HG03565 (cell line): Measurements from ENCODE around the gene ATXN2.
"Not testable (repeated sequence)": the region's sequence is repeated elsewhere in the genome, so short reads cannot be mapped to it uniquely, and the experiment has no call there.

Experiments used
- ATAC-seq: cut with Tn5 transposase; IDR thresholded peaks from one replicate; pipeline ENCODE4 v1.9.1; 2021; ENCODE audit warnings: mild to moderate bottlenecking, moderate library complexity; ENCODE audit not compliant: unreplicated experiment

The ATXN2 gene

DNA sequence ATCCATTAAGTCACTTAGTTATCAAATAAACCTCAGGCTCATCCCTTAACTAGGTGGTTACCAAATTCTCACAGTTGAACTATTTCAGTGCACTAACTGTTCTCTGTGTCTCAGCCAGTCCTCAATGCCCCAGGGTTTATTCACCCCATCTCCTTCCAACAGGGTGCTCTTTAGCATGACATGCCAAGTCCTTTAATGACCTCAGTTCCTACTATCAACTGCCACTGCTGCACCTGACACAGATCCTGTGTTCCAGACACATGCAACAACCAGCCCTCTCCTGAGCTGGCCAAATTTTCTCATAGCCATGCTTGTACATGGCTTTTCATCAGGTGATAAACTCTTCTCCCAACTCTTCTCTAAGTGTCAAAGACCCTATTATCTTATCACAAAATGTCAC is 80.0 kb downstream of the ATXN2 start:
- no peak for ATAC-seq

DNA sequence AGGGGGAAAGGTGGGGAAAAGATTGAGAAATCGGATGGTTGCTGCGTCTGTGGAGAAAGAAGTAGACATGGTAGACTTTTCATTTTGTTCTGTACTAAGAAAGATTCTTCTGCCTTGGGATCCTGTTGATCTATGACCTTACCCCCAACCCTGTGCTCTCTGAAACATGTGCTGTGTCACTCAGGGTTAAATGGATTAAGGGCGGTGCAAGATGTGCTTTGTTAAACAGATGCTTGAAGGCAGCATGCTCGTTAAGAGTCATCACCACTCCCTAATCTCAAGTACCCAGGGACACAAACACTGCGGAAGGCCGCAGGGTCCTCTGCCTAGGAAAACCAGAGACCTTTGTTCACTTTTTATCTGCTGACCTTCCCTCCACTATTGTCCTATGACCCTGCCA is 91.4 kb downstream of the ATXN2 start:
- not testable (repeated sequence) for ATAC-seq

DNA sequence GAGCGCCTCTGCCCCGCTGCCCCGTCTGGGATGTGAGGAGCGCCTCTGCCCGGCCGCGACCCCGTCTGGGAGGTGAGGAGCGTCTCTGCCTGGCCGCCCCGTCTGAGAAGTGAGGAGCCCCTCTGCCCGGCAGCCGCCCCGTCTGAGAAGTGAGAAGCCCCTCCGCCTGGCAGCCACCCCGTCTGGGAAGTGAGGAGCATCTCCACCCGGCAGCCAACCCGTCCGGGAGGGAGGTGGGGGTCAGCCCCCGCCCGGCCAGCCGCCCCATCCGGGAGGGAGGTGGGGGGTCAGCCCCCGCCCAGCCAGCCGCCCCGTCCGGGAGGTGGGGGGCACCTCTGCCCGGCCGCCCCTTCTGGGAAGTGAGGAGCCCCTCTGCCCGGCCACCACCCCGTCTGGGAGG is 91.9 kb downstream of the ATXN2 start:
- not testable (repeated sequence) for ATAC-seq

DNA sequence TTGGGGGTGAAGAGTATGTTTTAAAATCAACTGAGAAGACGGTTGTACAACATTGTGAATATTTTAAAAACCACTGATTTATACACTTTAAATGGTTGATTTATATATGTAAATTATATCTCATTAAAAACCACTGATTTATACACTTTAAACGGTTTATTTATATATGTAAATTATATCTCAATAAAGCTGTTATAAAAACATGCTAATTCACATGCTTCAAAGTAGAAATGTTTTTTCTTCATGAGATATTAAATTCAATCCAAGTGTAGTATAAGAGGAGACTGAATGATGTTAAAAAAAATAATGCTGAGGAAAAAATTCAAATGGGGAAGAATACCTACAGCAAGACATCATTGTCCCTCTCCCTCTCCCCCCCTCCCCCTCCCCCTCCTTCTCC is 92.9 kb downstream of the ATXN2 start:
- ATAC-seq: no peak

DNA sequence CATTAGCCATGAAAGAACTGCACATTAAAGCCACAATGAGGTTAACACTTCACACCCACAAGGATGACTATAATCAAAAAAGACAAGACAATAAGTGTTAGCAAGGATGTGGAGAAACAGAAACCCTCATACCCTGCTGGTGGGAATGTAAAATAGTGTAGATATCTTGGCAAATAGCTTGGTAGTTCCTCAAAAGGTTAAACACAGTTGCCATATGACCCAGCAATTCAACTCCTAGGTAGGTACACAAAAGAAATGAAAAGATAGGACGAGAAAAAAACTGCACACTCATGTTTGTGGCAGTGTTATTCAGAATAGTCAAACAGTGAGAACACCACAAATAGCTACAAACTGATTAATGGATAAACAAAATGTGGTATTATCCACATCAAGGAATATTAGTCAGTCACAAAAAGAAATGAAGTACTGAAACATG is 93.5 kb downstream of the ATXN2 start:
- no peak for ATAC-seq

DNA sequence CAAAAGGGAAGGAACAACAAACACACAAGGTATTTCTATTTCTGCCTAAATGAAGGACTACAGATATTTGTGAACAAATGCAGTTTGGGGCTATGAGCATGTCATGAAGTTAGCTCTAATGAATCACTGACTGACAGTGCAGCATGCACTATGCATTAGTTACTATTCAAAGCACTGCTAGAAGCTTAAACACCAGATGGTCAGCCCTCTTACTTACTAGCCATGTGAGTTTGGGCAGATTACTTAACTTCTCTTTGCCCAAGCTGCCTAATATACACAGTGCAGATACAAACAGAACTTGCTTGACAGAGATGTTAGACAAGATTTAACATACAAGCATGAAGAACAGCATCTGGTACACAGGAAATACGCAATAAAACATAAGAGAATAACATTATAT is 96.0 kb downstream of the ATXN2 start:
- ATAC-seq: no peak

DNA sequence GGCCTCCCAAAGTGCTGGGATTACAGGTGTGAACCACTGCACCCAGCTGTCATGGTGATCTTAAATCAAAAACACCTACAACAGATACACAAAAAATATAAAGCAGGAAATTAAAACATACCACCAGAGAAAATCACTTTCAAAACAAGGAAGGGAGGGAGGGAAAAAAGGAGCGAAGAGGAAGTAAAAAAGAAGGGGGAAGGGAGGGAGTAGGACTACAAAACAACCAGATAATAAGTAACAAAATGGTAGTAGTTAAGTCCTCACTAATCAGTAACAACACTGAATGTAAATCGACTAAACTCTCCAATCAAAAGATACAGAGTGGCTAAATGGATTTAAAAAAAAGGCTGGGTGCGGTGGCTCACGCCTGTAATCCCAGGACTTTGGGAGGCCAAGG is 104.4 kb downstream of the ATXN2 start:
- ATAC-seq: no peak

DNA sequence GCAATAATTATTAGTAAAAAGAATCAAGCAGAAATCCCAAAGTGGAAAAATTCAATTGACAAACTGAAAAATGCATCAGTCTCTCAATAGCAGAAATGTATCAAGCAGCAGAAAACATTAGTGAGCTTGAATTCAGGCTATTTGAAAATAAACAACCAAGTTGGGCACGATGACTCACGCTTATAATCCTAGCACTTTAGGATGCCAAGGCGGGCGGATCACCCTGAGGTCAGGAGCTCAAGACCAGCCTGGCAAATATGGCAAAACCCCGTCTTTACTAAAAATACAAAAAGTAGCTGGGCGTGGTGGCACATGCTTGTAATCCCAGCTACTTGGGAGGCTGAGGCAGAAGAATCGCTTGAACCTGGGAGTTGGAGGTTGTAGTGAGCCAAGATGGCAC is 106.1 kb downstream of the ATXN2 start:
- ATAC-seq: not testable (repeated sequence)

DNA sequence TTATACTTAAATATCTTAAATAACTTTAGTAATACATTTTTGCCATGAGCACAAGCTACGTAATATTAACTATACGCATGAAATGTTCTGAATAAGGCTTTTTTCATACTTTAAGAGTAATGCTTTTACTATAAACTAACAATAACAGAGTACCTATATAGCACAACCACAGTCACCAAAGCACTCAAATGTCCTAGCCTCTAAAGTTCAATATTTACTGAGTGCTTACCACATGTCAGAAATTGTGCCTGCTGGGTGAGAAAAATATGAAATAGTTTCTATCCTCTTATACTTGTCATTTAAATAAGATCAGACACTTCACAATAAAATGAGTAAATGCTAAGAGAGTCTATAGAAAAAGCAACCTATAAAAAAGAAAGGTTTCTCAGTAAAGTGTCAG is 110.3 kb downstream of the ATXN2 start:
- no peak for ATAC-seq

DNA sequence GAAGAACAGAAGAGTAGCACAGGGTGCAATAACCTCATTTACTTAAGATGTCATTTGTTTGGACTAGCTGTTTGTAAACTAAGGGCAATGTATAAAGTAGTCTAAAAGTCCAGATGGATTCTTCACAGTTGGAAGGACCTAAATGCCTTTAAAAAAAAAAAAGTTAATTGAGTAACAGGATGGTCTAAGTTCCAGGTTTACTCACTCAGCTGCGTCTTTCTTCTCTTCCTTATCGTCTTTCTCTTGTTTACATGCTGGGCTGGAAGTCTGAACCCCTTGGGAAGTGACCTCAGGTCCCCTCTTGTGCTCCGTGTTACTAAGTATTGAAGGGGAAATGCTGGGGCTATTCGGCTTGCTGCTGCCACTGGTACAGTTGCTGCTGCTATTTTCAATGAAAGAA is 110.8 kb downstream of the ATXN2 start:
- ATAC-seq: no peak

DNA sequence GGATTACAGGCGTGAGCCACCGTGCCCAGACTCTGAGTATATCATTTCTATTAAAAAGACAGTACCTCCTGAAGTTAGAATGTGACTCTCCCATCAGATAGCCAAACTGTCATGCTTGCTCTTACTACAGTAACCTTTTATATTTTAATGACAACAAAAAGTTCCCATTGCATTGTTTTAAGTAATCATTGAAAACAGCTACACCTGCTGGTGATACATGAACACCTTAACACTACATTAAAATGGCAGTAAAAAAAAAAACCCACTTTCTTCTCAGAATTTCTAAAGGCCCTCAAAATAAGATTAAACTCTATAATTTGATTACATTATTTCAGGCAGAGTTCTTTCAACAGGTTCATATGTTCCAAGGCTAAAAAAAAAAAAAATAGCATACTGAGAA is 116.7 kb downstream of the ATXN2 start:
- no peak for ATAC-seq

DNA sequence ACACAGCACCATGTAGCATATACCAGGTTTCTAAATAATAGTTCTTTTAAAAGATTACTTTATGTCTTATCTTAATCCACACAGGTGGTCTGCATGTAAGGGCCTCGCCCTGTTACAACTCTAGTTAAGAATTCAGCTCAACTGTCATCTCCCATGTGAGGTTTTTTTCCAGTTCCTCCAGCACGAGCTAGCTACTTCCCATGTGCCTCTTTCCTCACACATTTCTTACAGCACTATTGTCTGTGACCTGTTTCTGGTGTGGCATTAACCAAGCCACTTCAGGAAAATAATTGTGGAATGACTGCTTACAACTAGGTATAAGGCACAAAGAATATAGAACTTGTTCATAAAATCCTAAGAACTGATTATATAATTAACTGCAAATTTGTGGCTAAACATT is 127.9 kb downstream of the ATXN2 start:
- ATAC-seq: no peak

DNA sequence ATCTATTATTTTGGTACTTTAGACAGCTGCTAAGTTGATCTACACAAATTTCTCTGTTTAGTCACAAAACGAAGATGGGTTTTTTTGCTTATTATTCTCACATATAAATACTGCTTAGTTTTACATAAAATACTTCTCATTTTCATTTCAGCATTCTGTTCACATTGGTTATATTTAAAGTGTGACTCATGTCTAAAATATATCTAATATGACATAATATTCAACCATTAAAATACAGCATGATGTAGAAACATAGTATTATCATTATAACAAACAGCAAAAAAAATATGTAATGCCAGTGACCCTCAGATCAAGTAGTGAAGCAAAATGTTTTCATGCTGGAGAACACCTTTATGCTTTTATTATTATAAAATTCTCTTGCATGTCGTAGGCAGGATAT is 129.7 kb downstream of the ATXN2 start:
- ATAC-seq: no peak

DNA sequence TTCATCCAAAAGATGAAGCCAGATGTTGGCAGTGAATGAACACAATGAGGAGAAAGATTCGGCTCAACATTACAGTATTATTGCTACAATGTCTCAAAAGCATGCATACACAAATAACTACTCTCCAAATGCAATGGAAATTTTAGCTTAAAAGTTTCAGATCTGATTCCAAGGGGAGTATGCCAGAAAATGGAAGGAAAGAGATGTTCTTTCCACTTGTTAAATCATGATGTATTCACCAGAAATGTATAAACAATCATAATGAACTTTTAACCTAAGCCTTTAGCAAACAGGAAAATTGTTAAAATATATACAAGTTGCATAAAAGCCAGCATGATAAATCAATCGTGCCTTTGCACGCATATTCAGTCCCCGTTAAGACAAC is 131.3 kb downstream of the ATXN2 start:
- no peak for ATAC-seq

DNA sequence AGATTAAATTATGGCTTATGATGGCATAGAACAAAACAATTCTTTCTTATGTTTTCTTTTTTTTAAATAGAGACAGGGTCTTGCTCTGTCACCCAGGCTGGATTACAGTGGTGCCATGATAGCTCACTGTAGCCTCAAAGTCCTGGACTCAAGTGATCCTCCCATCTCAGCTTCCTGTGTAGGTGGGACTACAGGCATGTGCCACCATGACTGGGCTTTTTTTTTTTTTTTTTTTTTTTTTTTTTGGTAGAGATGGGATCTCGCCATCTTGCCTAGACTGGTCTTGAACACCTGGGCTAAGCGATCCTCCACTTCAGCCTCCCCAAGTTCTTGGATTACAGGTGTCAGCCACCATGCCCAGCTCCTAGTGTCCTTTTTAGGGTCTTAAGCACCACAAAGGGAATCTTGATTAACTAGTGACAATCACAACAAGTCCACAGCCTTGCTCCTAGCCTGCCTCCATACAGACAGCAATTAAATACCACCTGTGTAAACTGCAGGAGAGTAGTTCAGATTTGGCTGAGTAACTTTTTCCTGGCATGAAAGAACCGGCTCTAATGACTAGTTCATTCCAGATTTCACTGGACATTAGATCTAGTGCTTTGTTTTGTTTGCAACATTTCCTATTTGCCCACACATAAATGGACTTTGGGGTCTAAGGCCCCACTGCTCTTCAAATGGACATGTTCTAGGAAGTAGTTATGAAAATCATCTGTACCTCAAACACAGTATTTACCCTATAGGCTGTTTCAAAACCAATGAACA is 131.8 kb downstream of the ATXN2 start:
- no peak for ATAC-seq

DNA sequence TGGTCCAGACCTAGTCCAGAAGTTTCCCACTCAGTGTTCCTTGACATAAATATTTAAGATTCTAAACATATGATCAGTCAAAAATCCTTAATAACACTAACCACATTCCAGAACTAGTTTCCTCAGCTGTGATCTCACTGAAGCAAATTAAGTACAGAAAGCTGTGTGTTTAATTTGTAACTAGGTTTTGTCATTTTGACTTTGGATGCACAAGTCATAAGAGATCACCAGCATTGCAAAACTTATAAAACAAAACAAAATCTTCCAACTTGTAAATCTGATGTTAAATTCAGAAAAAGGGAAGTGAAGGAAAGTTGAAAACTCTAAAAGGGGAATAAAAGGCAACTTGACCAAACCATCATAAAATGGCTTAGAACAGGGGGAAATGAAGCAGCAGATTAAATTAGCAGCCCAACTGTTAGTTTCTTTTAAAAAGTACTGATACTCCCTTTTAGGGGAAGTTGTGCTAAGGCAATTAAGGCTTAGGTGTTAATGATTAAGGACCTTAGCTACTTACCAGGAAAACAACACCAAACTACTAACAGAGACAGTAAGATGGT is 136.8 kb downstream of the ATXN2 start:
- ATAC-seq: no peak

DNA sequence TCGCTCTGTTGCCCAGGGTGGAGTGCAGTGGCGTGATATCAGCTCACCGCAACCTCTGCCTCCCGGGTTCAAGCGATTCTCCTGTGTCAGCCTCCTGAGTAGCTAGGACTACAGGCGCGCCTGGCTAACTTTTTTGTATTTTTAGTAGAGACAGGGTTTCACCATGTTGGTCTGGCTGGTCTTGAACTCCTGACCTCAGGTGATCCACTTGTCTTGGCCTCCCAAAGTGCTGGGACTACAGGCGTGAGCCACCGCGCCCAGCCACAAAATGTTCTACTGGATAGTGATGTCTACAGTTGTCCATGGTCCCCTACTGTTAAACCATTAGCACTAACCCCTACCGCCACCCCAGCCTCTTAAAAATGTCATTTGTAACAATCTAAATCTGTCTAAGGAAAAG is 139.0 kb downstream of the ATXN2 start:
- not testable (repeated sequence) for ATAC-seq

DNA sequence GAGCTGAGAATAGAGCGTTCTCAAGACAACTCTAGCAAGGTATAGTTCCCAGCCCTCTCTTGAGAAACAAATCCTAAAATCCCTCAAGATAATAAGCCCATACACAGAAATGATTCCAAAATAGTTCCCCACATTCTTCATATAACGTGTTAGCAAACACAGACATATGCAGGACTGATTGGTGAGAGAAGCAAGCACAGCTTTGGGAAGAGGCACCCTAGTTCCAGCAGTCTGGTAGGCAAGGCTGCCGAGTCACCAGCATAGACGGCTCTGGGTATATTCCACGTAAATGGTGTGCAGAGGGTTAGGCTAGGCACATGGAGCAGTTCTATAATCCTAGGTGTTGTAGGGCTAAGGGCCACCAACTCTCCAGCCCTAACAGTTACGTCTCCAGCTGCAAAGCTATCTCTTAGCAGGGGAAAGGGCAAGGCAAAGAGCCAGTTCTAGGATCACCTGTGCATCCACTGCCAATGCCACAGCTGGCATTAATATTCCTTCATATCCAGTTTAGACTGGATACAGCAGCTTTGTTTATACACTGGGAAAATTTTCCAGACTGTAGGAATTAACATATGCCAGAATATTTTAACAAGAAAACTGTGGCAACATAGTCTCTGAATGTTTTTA is 140.5 kb downstream of the ATXN2 start:
- ATAC-seq: no peak

DNA sequence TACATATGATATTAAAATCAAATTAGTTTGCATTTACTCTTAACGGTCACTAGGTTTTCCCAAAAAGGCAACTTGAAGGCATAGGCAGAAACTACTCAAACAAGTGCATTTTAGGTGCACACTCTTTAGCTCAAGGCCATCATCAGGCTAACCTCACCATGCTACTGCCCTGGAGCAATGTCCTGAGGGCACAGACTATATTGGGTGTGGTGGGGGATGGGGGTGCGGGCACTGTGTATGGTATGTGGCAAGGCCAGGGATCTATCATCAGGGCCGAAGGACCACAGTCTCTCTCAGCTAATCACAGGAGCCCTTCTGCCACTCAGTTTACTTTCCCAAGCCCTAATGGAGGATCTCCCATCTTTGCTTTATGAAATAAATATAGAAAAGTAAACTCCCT is 141.5 kb downstream of the ATXN2 start:
- ATAC-seq: no peak

DNA sequence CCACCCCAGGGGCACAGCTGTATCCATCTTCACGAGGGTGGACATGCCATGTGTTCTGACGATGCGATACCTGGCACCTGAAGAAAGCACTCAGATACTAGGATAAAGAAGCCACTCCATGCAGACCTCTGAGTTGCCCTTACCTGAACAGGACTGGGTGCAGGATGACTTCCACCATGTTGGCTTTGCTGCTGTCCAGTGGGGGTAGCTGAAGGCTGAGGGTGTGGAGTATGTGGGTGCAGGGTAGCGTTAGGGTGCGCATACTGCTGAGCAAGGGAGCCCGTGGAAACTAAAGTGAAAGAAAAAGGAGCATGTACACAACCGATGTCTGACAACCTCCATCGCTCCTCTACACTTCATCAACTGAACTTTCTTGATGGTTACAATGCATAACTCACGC is 142.0 kb downstream of the ATXN2 start:
- ATAC-seq: no peak

DNA sequence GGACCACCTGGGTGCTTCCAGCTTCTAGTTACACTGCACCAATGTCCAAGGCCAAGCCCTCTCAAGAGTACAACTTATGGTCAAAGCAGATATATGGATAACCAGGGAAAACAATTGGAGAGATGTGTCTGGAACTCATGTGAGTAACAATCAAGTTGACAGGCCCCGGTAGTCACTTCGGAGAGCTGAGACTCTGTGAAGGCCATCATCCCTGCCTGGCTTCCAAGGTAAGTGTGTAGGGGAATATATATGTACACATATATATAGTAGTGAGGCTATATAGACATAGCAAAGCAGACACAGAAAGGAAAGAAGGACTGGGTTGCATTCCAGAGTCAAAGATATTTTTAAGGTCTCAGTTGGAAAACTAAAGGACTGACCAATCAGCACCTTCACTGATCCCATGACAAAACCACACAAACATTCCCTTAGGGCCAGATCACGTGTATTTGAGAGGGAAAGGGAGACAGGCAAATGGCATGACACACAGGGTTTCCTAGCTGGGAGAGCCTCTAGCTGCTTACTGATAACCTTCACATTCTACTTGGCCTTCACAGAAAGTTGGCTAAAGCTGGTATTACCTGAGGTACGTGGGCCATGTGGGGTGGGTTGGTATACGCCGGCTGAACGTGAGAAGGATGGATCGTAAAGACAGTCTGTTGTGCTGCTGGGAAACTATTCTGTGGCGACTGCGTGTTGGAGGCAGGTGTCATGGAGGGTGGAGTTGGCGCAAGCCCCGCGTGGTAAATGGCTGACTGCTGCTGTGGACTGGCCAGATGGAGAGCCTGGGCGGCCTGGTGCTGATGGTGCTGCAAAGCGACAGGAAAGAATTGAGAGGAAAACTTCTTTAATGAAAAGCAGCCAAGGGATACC is 143.4 kb downstream of the ATXN2 start:
- ATAC-seq: no peak
